PFSK-1 (cell line): Measurements from ENCODE around the gene TAGAP.

ENCODE experiments used
- FOXP2 ChIP-seq: optimal IDR thresholded peaks from 2 replicates; pipeline ENCODE3; 2011; ENCODE audit warnings: borderline replicate concordance, control low read depth, inconsistent platforms; ENCODE audit not compliant: insufficient read depth; ENCODE audit errors: extremely low read length, extremely low read depth
- POLR2AphosphoS5 ChIP-seq: IDR thresholded peaks from 2 replicates; pipeline ENCODE4 v1.6.1; 2012; ENCODE audit warnings: low read depth, mild to moderate bottlenecking, control low read depth, low read length, moderate library complexity
- SIN3A ChIP-seq: IDR thresholded peaks from 2 replicates; pipeline ENCODE4 v1.6.1; 2012; ENCODE audit warnings: mild to moderate bottlenecking, low read length, moderate library complexity, borderline replicate concordance; ENCODE audit not compliant: insufficient read depth
- TAF1 ChIP-seq: IDR thresholded peaks from 2 replicates; pipeline ENCODE4 v1.6.1; 2012; ENCODE audit warnings: low read length, control low read depth, borderline replicate concordance; ENCODE audit not compliant: insufficient read depth
- TF ChIP-seq, protein P1 (sequence below), 2 experiments: IDR thresholded peaks; 2 replicates each; pipeline versions ENCODE4 v1.6.1 to v1.8.0; 2011 to 2012; ENCODE audit warnings: low read depth in 2 of 2, low read length in 2 of 2, control low read depth in 1 of 2, inconsistent platforms in 1 of 2, mild to moderate bottlenecking in 1 of 2, moderate library complexity in 1 of 2; ENCODE audit not compliant: insufficient read depth in 1 of 2

Gene TAGAP

DNA sequence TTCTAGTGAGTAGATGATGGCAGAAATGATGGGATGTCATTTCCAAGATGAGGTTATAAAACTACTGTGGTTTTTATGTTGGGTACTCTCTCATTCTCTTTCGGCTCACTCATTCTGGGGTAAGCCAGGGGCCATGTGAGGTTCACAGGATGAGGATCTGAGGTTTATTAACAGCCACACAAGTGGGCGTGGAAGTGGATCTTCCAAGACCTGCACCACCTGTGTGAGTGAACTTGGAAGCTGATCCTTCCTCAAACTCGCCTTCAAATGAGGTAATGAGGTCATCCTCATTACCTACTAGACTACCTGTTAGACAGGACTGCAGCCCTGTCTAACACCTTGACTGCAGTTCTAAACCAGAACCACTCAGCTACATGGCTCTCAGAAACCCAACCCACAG lies 45.1 kb upstream of the TAGAP start:
- TF ChIP-seq, protein P1, sequence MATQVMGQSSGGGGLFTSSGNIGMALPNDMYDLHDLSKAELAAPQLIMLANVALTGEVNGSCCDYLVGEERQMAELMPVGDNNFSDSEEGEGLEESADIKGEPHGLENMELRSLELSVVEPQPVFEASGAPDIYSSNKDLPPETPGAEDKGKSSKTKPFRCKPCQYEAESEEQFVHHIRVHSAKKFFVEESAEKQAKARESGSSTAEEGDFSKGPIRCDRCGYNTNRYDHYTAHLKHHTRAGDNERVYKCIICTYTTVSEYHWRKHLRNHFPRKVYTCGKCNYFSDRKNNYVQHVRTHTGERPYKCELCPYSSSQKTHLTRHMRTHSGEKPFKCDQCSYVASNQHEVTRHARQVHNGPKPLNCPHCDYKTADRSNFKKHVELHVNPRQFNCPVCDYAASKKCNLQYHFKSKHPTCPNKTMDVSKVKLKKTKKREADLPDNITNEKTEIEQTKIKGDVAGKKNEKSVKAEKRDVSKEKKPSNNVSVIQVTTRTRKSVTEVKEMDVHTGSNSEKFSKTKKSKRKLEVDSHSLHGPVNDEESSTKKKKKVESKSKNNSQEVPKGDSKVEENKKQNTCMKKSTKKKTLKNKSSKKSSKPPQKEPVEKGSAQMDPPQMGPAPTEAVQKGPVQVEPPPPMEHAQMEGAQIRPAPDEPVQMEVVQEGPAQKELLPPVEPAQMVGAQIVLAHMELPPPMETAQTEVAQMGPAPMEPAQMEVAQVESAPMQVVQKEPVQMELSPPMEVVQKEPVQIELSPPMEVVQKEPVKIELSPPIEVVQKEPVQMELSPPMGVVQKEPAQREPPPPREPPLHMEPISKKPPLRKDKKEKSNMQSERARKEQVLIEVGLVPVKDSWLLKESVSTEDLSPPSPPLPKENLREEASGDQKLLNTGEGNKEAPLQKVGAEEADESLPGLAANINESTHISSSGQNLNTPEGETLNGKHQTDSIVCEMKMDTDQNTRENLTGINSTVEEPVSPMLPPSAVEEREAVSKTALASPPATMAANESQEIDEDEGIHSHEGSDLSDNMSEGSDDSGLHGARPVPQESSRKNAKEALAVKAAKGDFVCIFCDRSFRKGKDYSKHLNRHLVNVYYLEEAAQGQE (IDR thresholded peaks at IDR 0.05; ENCODE audit: insufficient read depth in 1 of 2, low read depth in 2 of 2, low read length in 2 of 2): no peak
- no peak for TF ChIP-seq POLR2AphosphoS5
- no peak for TF ChIP-seq SIN3A
- TF ChIP-seq FOXP2: no peak
- TF ChIP-seq TAF1: no peak

DNA sequence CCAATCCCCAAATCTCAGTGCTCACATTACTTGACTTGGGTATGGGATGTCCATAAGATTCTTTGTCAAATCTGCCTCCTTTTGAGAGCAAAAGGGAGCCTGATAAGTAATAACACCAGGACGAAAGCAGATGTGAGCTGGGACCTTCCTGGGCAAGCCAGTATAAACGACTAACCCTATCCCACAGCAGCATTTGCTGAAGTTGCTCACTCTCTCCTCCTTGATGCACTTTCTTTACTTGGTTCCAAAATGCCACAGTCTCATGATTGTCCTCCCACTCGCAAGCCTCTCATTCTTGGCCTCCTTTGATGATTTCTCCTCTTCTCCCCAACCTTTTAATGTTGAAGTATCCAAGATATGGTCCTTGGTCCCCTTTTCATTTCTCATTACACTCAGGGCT lies 44.7 kb upstream of the TAGAP start:
- TF ChIP-seq, protein P1 (IDR thresholded peaks at IDR 0.05; ENCODE audit: insufficient read depth in 1 of 2, low read depth in 2 of 2, low read length in 2 of 2): no peak
- no peak for TF ChIP-seq TAF1
- no peak for TF ChIP-seq FOXP2
- TF ChIP-seq SIN3A: no peak
- no peak for TF ChIP-seq POLR2AphosphoS5

DNA sequence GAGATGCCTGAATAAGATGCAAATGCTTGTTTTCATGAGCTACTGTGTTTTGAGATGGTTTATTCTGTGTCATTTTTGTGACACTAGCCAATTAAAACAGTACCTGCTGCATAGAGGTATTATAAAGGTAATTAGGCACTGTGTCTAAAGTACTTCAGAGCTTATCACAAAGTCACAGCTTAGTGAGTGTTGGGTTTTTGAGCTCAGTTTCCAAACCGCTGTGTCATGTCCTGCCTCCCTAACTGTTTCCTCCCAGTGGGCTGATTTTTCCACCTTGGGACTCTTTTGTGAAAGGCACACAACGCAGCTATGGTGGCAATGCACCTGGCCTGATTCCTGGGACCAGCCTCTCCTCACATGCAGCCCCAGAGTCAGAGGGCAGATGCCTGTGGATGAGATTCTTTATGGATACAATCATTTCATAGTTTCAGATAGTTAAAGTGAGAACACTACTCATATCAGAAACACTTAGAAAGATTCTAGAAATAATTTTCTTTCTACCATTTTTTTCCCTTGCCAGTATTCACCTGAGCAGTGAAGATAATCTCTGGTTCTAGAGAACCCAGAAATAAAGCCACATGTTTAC lies 41.3 kb upstream of the TAGAP start:
- TF ChIP-seq SIN3A (no peak), TAF1 (no peak), FOXP2 (no peak), POLR2AphosphoS5 (no peak)
- TF ChIP-seq, protein P1 (IDR thresholded peaks at IDR 0.05; ENCODE audit: insufficient read depth in 1 of 2, low read depth in 2 of 2, low read length in 2 of 2): no peak

DNA sequence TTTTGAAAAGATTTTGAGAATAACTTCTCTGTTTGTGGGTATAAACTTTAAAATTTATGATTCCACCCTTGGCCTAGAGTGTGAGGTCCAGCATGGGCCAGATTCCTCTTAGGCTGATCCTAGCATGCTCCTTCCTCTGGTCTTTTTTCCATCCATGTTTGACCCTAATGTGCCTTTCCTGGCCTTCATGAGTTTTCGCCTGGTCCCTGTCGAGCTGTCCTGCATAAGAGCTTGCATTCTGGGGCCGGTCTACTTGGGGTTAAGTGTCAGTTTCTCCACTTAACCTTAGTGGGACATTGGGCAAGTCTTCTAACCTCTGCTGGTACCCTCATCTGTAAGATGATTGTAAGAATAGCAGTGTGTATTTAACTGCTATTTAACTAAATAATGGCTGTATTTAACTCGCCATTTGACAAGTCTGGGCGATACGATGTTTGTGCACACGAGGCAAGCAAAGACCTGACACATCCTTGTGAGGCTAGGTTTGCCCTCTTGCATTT lies 40.7 kb upstream of the TAGAP start:
- TF ChIP-seq, protein P1 (IDR thresholded peaks at IDR 0.05; ENCODE audit: insufficient read depth in 1 of 2, low read depth in 2 of 2, low read length in 2 of 2): no peak
- no peak for TF ChIP-seq POLR2AphosphoS5
- TF ChIP-seq SIN3A: no peak
- no peak for TF ChIP-seq TAF1
- TF ChIP-seq FOXP2: no peak
